Pons (tissue), 1 donor: ENCODE results near the gene SPATA19.

Experiments
- DNase-seq: peaks from one replicate; pipeline ENCODE4 v3.0.0-alpha.2; 2016; ENCODE audit warnings: low spot score

The SPATA19 gene

GRCh38 chr11:133835593-133836548 is 9.4 kb downstream of the SPATA19 start:
- DNase-seq, result no peak

- peak; percentile 66 for DNase-seq
Measured at GRCh38 chr11:133834682-133835592, 10.4 kb downstream of the SPATA19 start.

GRCh38 chr11:133833898-133834681 is 11.2 kb downstream of the SPATA19 start:
- no peak for DNase-seq

GRCh38 chr11:133832991-133833897 is 12.1 kb downstream of the SPATA19 start:
- DNase-seq, result no peak

- DNase-seq, result no peak
Measured at GRCh38 chr11:133832096-133832990, 13.0 kb downstream of the SPATA19 start.

- no peak for DNase-seq
Measured at GRCh38 chr11:133830931-133831907, 14.1 kb downstream of the SPATA19 start.

DNA sequence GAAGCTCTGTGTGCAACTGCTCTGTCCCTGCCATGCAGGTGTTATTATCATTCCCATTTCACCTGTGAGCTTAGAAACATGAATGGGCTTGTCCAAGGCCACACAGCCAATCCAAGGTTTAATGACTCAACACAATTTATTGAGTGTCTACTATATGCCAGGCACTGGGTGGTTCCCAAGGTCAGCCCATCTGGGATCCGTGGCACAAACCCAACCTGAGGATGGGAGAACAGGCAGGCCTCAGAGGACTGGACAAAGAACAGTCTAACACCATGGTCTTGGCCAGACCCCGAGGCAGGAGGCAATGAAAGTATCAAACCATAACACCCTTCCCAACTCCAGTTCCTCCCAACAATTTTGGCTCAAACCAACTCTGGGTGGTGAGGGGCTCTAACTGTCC is 15.7 kb downstream of the SPATA19 start:
- DNase-seq, result no peak

GRCh38 chr11:133828871-133829270 is 16.4 kb downstream of the SPATA19 start:
- no peak for DNase-seq

DNA sequence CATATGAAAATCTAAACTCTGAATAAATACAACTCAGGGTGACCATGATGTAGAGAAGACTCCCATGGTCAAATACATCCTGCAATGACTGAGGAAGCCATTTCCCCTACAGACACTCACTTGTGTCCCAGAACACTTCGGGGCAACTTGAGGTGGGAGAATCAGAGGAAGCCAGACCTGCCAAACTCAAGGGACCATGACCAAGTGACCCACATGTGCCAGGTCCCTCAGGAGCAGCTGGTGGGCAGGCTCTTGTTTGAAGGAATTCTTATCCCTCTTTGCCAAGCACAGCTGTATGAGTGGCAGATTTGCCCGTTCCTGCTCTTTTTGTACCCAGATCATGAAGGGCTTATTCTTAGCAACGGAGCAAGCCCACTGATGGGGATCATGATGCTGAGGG is 17.8 kb downstream of the SPATA19 start:
- DNase-seq, result no peak

GRCh38 chr11:133826866-133827265 is 18.4 kb downstream of the SPATA19 start:
- no peak for DNase-seq

GRCh38 chr11:133825666-133826065 is 19.6 kb downstream of the SPATA19 start:
- DNase-seq, result no peak

- no peak for DNase-seq
Measured at GRCh38 chr11:133825156-133825555, 20.2 kb downstream of the SPATA19 start.

- no peak for DNase-seq
Measured at GRCh38 chr11:133824593-133824992, 20.7 kb downstream of the SPATA19 start.

DNA sequence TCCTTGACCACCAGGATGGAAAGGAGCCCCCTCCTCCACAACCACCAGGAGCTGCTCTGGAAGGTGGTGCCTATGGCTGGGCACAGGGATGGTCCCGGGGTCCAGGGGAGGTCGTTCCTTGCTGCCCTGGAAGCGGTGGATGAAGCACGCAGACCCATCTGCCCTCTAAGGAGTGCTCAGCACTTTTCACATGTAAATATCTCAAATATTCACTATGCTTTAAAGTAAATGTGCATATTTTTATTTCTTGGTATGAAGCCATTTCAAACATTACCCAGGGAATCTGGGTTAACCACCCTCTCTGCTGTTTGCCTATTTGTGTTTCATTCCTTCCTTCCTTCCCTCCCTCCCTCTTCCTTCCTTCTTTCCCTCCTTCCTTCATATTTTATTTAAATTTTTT is 21.7 kb downstream of the SPATA19 start:
- no peak for DNase-seq

DNA sequence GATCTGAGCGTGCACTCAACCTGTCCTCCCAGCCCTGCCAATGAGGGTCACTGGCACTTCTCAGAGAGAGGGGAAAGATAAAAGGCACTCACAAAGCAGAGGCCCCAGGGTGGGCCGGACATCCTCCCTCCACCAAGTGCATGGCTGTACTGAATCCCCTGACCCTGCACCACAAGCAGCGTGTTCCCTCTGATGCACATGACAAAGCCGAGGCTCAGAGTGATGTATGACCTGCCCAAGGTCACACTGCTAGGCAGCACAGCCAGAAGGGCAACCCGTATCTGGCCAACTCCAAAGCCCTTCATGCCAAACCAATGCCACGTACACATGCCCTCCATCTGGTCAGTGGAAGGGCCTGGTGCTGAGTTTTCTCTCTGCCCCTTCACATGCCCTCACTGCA is 22.1 kb downstream of the SPATA19 start:
- DNase-seq, result no peak

DNA sequence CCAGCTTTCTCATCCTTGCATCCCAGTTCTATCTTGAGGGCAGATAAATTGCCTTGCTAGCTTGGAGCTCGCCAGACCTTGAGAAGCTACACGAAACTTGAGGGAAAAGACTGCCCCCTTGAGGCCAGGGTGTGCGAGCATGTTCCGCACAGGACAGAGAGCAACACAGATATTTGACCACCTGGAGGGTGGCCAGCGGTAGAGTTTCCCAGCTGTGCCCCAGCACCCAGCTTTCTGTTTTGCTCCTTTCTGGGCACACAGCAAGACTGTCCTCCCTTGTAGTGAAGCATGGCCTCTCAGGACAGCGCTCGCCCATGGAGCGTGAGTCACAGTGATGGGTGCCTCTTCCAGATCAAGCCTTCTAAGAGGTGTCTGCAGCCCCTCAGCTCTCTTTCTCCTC is 23.5 kb downstream of the SPATA19 start:
- DNase-seq, result peak; percentile 82

DNA sequence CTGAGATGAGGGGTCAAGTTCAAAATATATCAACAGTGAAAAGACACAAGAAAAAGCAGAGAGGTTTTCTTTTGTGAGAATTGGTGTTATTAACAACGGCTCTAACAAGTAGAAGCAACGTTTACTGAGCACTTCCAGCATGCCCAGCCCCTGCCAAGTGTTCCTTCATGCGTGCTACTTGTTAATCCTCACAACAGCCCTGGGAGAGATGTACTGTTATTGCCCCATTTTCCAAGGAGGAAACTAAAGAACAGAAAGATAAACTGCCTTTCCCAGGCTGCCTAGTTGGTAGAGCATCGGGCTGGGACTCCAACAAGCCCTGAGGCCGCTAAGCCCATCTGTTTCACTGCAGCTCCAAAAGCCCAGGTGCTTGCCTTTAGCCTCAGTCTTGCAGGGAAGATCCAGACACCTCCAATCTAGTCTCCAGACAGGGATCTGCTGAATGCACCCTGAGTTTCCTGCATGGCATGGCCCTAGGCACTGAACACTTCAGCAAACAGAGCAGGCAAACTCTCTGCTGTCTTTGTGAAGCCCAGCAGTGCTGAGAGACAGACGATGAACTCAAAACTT is 25.5 kb downstream of the SPATA19 start:
- no peak for DNase-seq

DNA sequence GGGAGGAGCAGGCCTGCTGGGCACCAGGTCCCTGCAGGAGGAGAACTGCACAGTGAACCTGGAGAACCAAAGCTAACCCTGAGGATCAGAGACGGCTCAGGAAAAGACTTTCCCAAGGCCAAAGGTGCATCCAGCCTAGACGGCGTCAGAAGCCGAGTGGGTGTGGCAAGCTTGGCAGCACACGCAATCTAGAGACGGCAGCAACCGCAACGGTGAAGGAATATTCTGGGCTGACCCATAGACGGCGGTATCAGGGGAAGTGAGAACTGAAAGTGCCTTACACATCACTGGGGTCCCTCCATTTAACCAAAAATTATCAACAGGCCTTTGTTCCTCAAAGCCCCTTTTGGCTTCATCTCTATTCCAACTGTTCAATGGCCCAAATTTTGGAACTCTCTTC is 26.2 kb downstream of the SPATA19 start:
- DNase-seq, result no peak
